ENCODE results near the gene HP. TPM values are rescaled to one million over a fixed set of nuclear protein-coding genes. Genes with fewer than 3 reads are reported as not detected.
"Not testable (repeated sequence)": the region's sequence is repeated elsewhere in the genome, so short reads cannot be mapped to it uniquely, and the experiment has no call there.

Gene HP
- total and polyA plus RNA-seq, 2 donors (not counting 1 experiment from before 2014, with no cell fraction given), result not detected

GRCh38 chr16:72051818-72052217 is 2.5 kb upstream of the HP start:
- H2AFZ ChIP-seq (ENCODE audit: insufficient read depth, low read depth, low read length, poor library complexity, severe bottlenecking), result no peak overlapping the region
- ChIA-PET POLR2A (no interaction called here), CTCF (no interaction called here)
- Mint-ChIP-seq H3K9me3 (ENCODE audit: insufficient read depth) (peaks cover 9% of the 10 kb centered on the region), H3K27me3 (no peaks in the 10 kb centered on the region), H3K27ac (no peak overlapping the region), H3K4me3 (no peak overlapping the region), H3K4me1 (no peaks in the 10 kb centered on the region)
- no peak for DNase-seq
- H4K20me1 ChIP-seq (ENCODE audit: control insufficient read depth, insufficient read depth, low read length, poor library complexity, severe bottlenecking), result no peaks in the 10 kb centered on the region
- no peak overlapping the region for H3K27ac ChIP-seq (ENCODE audit: low read length in 2 of 2)
- no peaks in the 10 kb centered on the region for H3K27me3 ChIP-seq (replicated peaks in 1 of 4; ENCODE audit: control extremely low read depth in 1 of 4, control insufficient read depth in 3 of 4, insufficient read depth in 4 of 4, low read length in 3 of 4)
- no peaks in the 10 kb centered on the region for H3K36me3 ChIP-seq (replicated peaks in 1 of 2; ENCODE audit: control extremely low read depth in 1 of 2, control insufficient read depth in 1 of 2, extremely low read depth in 1 of 2, insufficient read depth in 2 of 2, low read length in 1 of 2)
- intact Hi-C loops (cut with micrococcal nuclease), result no loop called here
- no peak overlapping the region for H3K4me2 ChIP-seq (replicated peaks; ENCODE audit: low read depth, low read length, poor library complexity, severe bottlenecking)
- H3K79me2 ChIP-seq (ENCODE audit: control insufficient read depth, insufficient read depth, low read length), result no peaks in the 10 kb centered on the region
- no peaks in the 10 kb centered on the region for H3K4me1 ChIP-seq (ENCODE audit: control insufficient read depth in 2 of 2, insufficient read depth in 2 of 2, low read length in 2 of 2)
- no peak for TF ChIP-seq CTCF (IDR thresholded peaks at IDR 0.05)
- WGBS (ENCODE audit: insufficient coverage), result 40% methylated on average over 1 of the region's 2 CpGs
- no peak overlapping the region for H3K9ac ChIP-seq (ENCODE audit: low read length)
- H3K4me3 ChIP-seq (ENCODE audit: control extremely low read depth in 1 of 5, extremely low read depth in 1 of 5, insufficient read depth in 1 of 5, low read depth in 2 of 5, low read length in 4 of 5), result no peak overlapping the region
- peaks cover 0 to 12% (median 8%) of the 10 kb centered on the region in 3 donors for H3K9me3 ChIP-seq (ENCODE audit: control extremely low read depth in 1 of 3, control insufficient read depth in 2 of 3, insufficient read depth in 1 of 3, low read length in 2 of 3)
- no peak for ATAC-seq (ENCODE audit: low read depth)

GRCh38 chr16:72055911-72056310 is 1.6 kb downstream of the HP start:
- ChIA-PET CTCF (no interaction called here), POLR2A (no interaction called here)
- no peaks in the 10 kb centered on the region for H3K27me3 Mint-ChIP-seq
- Histone ChIP-seq H3K79me2 (ENCODE audit: control insufficient read depth, insufficient read depth, low read length) (no peaks in the 10 kb centered on the region), H2AFZ (ENCODE audit: insufficient read depth, low read depth, low read length, poor library complexity, severe bottlenecking) (no peak overlapping the region), H3K27me3 (replicated peaks in 1 of 4; ENCODE audit: control extremely low read depth in 1 of 4, control insufficient read depth in 3 of 4, insufficient read depth in 4 of 4, low read length in 3 of 4) (no peaks in the 10 kb centered on the region), H3K9ac (ENCODE audit: low read length) (no peak overlapping the region), H3K27ac (ENCODE audit: low read length in 2 of 2) (no peak overlapping the region), H3K4me2 (replicated peaks; ENCODE audit: low read depth, low read length, poor library complexity, severe bottlenecking) (no peak overlapping the region), H3K9me3 (ENCODE audit: control extremely low read depth in 1 of 3, control insufficient read depth in 2 of 3, insufficient read depth in 1 of 3, low read length in 2 of 3) (no peaks in the 10 kb centered on the region), H3K4me1 (ENCODE audit: control insufficient read depth in 2 of 2, insufficient read depth in 2 of 2, low read length in 2 of 2) (no peaks in the 10 kb centered on the region), H4K20me1 (ENCODE audit: control insufficient read depth, insufficient read depth, low read length, poor library complexity, severe bottlenecking) (no peaks in the 10 kb centered on the region), H3K36me3 (replicated peaks in 1 of 2; ENCODE audit: control extremely low read depth in 1 of 2, control insufficient read depth in 1 of 2, extremely low read depth in 1 of 2, insufficient read depth in 2 of 2, low read length in 1 of 2) (no peaks in the 10 kb centered on the region), H3K4me3 (ENCODE audit: control extremely low read depth in 1 of 5, extremely low read depth in 1 of 5, insufficient read depth in 1 of 5, low read depth in 2 of 5, low read length in 4 of 5) (no peak overlapping the region)
- no peak overlapping the region for H3K27ac Mint-ChIP-seq
- no peaks in the 10 kb centered on the region for H3K4me1 Mint-ChIP-seq
- no peak for DNase-seq
- intact Hi-C loops (cut with micrococcal nuclease), result no loop called here
- no peak for ATAC-seq (ENCODE audit: low read depth)
- no peak overlapping the region for H3K4me3 Mint-ChIP-seq
- 100% methylated on average over 1 of the region's 4 CpGs for WGBS (ENCODE audit: insufficient coverage)
- H3K9me3 Mint-ChIP-seq (ENCODE audit: insufficient read depth), result no peaks in the 10 kb centered on the region
- TF ChIP-seq EZH2 (IDR thresholded peaks at IDR 0.05; ENCODE audit: borderline replicate concordance, insufficient read depth, low read depth, low read length, poor library complexity, severe bottlenecking), result no peak
- TF ChIP-seq CTCF (IDR thresholded peaks at IDR 0.05), result no peak

- H3K4me3 ChIP-seq (ENCODE audit: control extremely low read depth in 1 of 5, extremely low read depth in 1 of 5, insufficient read depth in 1 of 5, low read depth in 2 of 5, low read length in 4 of 5); ATAC-seq (ENCODE audit: low read depth); H3K4me3 Mint-ChIP-seq; H3K27me3 Mint-ChIP-seq; H3K27me3 ChIP-seq (replicated peaks in 1 of 4; ENCODE audit: control extremely low read depth in 1 of 4, control insufficient read depth in 3 of 4, insufficient read depth in 4 of 4, low read length in 3 of 4); H3K9ac ChIP-seq (ENCODE audit: low read length); intact Hi-C loops (cut with micrococcal nuclease); H3K4me2 ChIP-seq (replicated peaks; ENCODE audit: low read depth, low read length, poor library complexity, severe bottlenecking); H3K27ac ChIP-seq (ENCODE audit: low read length in 2 of 2); H3K79me2 ChIP-seq (ENCODE audit: control insufficient read depth, insufficient read depth, low read length); H3K4me1 ChIP-seq (ENCODE audit: control insufficient read depth in 2 of 2, insufficient read depth in 2 of 2, low read length in 2 of 2); H2AFZ ChIP-seq (ENCODE audit: insufficient read depth, low read depth, low read length, poor library complexity, severe bottlenecking); POLR2A ChIA-PET; DNase-seq; H4K20me1 ChIP-seq (ENCODE audit: control insufficient read depth, insufficient read depth, low read length, poor library complexity, severe bottlenecking); H3K36me3 ChIP-seq (replicated peaks in 1 of 2; ENCODE audit: control extremely low read depth in 1 of 2, control insufficient read depth in 1 of 2, extremely low read depth in 1 of 2, insufficient read depth in 2 of 2, low read length in 1 of 2); H3K9me3 ChIP-seq (ENCODE audit: control extremely low read depth in 1 of 3, control insufficient read depth in 2 of 3, insufficient read depth in 1 of 3, low read length in 2 of 3); H3K4me1 Mint-ChIP-seq; H3K9me3 Mint-ChIP-seq (ENCODE audit: insufficient read depth); CTCF ChIA-PET; H3K27ac Mint-ChIP-seq: not testable (repeated sequence)
- 100% methylated on average over 1 of the region's 6 CpGs for WGBS (ENCODE audit: insufficient coverage)
Measured at GRCh38 chr16:72057313-72057712, 3.0 kb downstream of the HP start.
